GM19328 (cell line): Measurements from ENCODE around the gene ZBTB46.

Source experiments
- ATAC-seq: cut with Tn5 transposase; IDR thresholded peaks from one replicate; pipeline ENCODE4 v1.9.1; 2021; ENCODE audit warnings: mild to moderate bottlenecking, moderate library complexity; ENCODE audit not compliant: unreplicated experiment

Gene ZBTB46

GRCh38 chr20:63768591-63769515 is 62.2 kb downstream of the ZBTB46 start:
- ATAC-seq, result no peak

DNA sequence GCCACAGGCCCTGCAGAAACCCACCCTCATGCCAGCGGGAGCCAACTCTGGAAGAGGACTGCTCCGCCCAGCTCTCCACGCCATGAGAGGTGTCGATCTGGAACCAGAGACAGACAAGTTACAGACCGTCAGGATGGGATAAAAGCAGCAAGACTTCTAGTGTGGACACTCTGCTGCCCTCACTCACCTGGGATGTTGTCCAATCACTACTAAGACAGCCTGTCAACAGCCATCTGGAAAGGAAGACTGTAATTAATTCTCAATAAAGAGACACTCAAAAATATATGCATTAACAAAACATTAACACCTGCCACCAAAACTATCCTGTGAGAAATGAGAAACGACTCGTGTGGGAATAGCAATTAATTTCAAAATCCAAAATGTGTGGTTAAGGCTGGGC is 63.2 kb downstream of the ZBTB46 start:
- no peak for ATAC-seq

GRCh38 chr20:63767456-63767855 is 63.6 kb downstream of the ZBTB46 start:
- ATAC-seq, result no peak

DNA sequence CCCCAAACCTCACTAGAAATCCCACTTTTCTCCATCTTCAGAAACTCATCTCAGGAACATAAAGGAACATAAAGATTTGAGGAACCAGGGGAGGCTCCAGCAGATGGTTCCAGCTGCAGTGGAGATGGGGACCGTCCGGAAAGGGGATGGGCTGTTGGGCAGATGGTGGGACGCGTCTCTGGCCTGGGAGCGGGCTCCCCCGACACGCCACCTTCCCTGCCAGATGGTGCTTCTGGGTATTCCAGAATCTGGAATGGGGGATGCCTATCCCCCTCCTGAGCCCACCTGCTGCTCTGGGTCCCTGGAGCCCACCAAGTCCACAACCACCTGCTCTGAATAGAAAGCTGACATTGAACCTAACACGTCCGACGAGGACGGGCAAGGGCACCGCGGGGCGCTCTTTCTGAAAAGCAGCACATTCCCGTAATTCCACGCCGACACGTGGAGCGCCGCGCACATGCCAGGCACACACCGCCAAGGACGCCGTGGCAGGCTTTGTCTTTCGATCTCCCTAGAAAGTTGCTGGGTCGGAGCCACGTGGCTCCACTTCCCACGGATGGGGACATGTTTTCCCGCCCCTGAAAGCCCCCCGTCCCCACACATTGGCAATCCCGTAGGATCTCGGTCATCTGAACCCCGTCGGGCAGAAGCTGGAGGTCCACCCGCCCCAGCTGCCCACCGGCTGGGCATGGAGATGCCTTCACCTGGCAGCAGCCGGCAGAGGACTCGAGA is 64.2 kb downstream of the ZBTB46 start:
- no peak for ATAC-seq

DNA sequence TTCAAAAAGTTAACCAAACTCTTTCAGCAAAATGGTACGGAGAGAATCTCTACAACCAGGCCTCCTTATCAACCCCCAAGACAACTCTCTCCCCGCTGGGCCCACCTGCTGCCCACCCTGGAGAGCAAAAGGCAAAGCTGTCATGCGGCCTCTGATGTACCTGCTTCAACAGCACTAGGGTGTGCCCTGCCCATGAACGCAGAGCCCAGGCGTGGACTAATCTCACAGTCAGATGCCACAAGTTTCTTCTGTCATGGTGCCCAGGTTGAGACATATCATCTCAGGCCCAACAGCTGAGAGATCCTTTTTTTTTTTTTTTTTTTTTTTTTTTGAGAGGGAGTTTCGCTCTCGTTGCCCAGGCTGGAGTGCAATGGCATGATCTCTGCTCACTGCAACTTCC is 65.2 kb downstream of the ZBTB46 start:
- ATAC-seq, result no peak

GRCh38 chr20:63765082-63765873 is 65.8 kb downstream of the ZBTB46 start:
- ATAC-seq, result no peak

GRCh38 chr20:63759377-63759901 is 71.6 kb downstream of the ZBTB46 start:
- ATAC-seq, result no peak

DNA sequence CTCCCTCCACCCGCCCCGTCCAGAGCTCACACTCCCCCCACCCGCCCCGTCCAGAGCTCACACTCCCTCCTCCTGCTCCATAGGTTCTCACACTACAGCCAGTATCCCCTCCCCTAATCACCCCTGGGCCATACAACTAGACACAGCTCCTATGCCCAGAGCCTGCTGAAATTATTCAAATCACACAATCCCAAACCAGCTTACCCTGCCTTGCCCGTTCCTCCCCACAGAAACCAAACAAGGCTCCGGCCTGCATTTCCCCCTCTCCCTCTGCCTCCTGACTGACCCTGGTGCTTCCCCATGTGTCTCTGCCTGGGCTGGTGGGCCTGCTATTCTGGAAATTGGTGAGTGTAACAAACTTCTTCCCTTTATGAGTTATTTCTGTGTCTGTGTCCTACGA is 72.9 kb downstream of the ZBTB46 start:
- ATAC-seq, result no peak

GRCh38 chr20:63756648-63756991 is 74.4 kb downstream of the ZBTB46 start:
- ATAC-seq, result no peak

- no peak for ATAC-seq
Measured at GRCh38 chr20:63755933-63756647, 75.0 kb downstream of the ZBTB46 start.

DNA sequence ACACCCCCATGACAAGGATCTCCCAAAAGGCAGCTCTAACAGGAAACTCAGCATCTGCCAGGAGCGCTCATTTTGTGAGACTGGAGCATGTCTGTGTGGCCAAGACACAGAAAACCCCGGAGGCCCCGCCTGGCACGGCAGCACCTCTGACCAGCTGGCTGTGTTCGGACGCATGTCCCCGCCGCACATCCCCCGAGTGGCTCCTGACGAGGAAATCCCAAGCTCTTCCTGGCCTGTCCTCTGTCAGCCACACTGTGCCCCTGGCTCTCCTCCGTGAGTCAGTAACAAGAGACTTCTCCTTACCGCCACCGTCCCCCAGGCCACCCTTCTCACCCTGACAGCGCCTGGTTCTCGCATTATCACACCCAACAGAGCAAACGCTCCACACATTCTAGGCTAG is 77.1 kb downstream of the ZBTB46 start:
- ATAC-seq, result no peak

DNA sequence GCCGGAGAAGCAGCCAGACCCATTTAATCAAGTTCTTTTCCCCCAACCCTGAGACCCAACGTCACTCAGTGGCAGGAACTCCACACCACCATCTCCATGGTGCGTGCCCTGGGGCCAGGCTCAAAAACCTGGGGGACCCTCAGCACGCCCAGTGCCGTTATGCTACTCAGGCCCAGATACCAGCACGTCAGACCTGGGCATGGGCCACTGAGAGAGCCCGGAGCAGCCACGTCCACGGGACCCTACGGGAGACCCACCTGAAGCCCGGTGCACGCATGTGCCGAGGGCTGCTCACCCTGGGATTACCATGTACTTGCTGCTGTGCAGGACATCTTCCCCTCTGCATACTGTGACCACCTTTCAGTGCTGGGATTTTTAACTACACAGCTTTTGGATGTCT is 77.7 kb downstream of the ZBTB46 start:
- no peak for ATAC-seq

DNA sequence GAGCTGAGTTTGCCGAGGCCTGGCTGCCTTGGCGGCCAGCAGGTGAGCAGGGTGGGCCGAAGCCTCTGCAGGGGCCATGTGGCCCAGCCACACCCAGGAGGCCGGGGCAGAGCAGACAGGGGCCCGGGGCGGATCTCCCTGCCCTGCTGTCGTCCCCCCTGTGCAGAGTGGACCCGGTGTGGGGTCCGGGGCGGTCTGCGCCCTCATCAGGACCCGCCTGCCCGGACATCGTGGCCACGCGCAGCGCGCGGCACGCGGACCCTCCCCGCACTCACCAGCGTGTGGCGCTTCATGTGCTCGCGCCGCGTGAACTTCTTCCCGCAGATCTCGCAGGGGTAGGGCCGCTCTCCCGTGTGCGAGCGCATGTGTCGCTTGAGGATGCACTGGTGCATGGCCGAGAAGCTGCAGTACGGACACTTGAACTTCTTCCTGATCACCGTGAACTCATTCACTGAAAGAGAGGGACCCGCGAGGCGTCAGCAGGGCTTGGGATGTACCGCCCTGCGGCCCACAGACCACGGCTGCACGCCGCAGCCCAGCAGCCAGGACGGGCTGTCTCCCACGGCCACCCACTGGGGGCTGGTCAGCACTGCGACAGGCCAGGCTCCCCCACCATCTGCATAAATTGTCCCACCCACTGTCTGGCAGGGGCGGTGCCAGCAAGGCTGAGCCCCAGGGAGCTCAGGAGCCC is 78.5 kb downstream of the ZBTB46 start:
- ATAC-seq, result no peak

DNA sequence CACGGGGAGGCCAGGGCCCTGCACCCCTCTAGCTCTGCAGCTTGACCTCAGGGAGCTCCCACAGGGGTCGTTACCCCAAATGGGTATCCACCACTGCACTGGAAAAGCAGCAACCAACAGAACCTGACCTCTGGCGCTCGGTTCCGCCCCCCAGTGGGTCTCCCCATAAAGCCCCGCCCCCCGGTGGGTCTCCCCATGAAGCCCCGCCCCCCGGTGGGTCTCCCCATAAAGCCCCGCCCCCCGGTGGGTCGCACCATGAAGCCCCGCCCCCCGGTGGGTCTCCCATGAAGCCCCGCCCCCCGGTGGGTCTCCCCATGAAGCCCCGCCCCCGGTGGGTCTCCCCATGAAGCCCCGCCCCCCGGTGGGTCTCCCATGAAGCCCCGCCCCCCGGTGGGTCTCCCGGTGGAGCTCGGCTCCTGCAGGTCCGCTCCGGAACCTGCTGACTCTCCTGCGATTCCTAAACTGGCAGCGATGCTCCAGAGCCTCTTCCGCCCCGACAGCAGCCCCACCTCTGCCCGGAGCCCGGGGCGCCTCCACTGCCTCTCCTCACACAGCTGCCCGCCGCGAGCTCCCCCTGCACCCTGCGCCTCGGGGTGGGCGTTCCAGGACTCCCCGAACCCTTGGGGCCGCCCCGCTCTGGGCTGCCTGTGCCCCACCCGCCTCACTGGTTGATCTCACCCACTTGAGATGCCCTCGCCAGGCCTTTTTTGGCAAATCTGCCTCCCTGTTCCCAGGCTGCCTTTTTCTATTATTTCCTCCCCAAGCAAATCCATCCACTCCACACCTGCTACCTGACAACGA is 79.4 kb downstream of the ZBTB46 start:
- ATAC-seq, result no peak

GRCh38 chr20:63750807-63751470 is 80.1 kb downstream of the ZBTB46 start:
- no peak for ATAC-seq

GRCh38 chr20:63749597-63750508 is 81.2 kb downstream of the ZBTB46 start:
- no peak for ATAC-seq

- no peak for ATAC-seq
Measured at GRCh38 chr20:63748934-63749270, 82.2 kb downstream of the ZBTB46 start.
